Measurements from ENCODE around the gene PPARD.
"Not testable (repeated sequence)": the region's sequence is repeated elsewhere in the genome, so short reads cannot be mapped to it uniquely, and the experiment has no call there.

PPARD gene

GRCh38 chr6:35415065-35415891 is 72.9 kb downstream of the PPARD start:
- no peak overlapping the region for H3K9ac ChIP-seq (ENCODE audit: low read length)
- H3K4me1 ChIP-seq (ENCODE audit: control insufficient read depth, insufficient read depth, low read length) = peaks cover 4% of the 10 kb centered on the region
- peak overlapping the region; percentile 48 for H3K27ac ChIP-seq (ENCODE audit: low read depth, low read length)
- no peak overlapping the region for H3K4me3 ChIP-seq (ENCODE audit: low read length)
- peaks cover 18% of the 10 kb centered on the region for H3K36me3 ChIP-seq (ENCODE audit: control insufficient read depth, insufficient read depth, low read length)
- no peaks in the 10 kb centered on the region for H3K27me3 ChIP-seq (ENCODE audit: control insufficient read depth, insufficient read depth, low read length)

DNA sequence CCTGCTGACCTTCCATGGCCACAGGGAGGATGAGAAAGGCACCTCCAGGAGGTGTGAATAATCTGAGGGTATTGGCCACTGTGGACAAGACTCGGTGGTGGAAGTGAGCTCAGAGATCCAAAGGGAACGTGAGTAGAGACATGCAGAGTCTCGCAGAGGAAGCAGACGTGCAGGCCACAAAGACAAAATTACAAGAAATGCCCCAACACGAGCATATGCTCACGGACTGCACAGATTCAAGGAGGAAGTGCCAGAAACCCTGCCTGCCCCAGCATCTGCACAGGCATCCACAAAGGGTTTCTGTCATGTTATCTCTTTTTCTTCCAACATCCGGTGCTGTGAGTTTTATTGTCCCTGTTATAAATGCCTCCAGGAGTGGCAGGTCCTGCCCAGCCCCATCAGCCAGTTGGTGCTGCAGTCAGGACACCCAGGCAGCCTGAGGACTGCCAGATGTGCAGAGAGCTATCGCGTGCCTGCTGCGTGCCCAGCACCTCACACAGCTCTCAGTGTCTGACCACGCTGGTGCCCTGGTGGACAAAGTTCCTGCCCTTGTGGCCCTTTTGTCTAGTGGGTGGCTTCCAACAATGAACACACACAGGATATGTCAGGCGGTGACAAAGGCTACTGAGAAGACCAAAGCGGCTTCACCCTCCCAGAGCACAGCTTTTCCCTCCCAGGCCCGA is 75.8 kb downstream of the PPARD start:
- Histone ChIP-seq H3K4me1 (ENCODE audit: control insufficient read depth, insufficient read depth, low read length) (peaks cover 4% of the 10 kb centered on the region), H3K4me3 (ENCODE audit: low read length) (no peak overlapping the region), H3K9ac (ENCODE audit: low read length) (no peak overlapping the region), H3K27me3 (ENCODE audit: control insufficient read depth, insufficient read depth, low read length) (no peaks in the 10 kb centered on the region), H3K27ac (ENCODE audit: low read depth, low read length) (no peak overlapping the region), H3K36me3 (ENCODE audit: control insufficient read depth, insufficient read depth, low read length) (peaks cover 9% of the 10 kb centered on the region)

DNA sequence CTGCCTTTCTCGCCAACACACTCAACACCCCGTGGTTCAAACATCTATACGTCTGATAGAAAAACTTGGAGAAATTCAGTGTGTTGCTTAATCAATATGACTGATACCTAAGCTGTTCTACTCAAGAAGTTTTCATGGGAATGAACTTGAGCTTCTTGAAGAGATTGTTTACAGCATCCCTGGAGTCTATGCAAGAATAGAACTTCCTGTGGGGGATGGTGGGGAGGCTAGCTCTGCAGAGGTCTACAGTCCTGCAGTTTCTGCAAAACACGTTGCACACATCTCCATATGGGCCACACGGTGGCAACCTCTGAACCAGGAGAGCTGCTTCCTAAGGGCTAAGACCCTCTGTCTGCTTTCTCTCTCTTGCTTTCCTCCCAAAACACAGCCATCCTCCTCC is 77.1 kb downstream of the PPARD start:
- no peaks in the 10 kb centered on the region for H3K27me3 ChIP-seq (ENCODE audit: control insufficient read depth, insufficient read depth, low read length)
- H3K4me3 ChIP-seq (ENCODE audit: low read length) = no peak overlapping the region
- peaks cover 4% of the 10 kb centered on the region for H3K4me1 ChIP-seq (ENCODE audit: control insufficient read depth, insufficient read depth, low read length)
- peaks cover 12% of the 10 kb centered on the region for H3K36me3 ChIP-seq (ENCODE audit: control insufficient read depth, insufficient read depth, low read length)
- H3K9ac ChIP-seq (ENCODE audit: low read length) = no peak overlapping the region
- no peak overlapping the region for H3K27ac ChIP-seq (ENCODE audit: low read depth, low read length)

DNA sequence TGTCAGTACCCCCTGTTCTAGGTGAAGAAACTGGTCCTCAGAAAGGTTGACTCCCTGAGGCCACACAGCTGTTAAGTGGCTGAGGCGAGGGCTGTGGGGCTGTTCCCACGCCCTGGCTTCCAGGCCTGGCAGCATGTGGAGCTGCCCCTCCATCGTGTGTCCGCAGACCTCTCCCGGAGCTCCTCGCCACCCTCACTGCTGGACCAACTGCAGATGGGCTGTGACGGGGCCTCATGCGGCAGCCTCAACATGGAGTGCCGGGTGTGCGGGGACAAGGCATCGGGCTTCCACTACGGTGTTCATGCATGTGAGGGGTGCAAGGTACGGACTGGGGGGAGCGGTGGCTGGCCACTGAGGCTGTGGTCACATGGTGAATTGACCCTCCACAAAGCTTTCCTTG is 77.6 kb downstream of the PPARD start:
- Histone ChIP-seq H3K4me1 (ENCODE audit: control insufficient read depth, insufficient read depth, low read length) (peaks cover under 1% of the 10 kb centered on the region), H3K27ac (ENCODE audit: low read depth, low read length) (no peak overlapping the region), H3K27me3 (ENCODE audit: control insufficient read depth, insufficient read depth, low read length) (no peaks in the 10 kb centered on the region), H3K36me3 (ENCODE audit: control insufficient read depth, insufficient read depth, low read length) (peaks cover 16% of the 10 kb centered on the region), H3K9ac (ENCODE audit: low read length) (no peak overlapping the region), H3K4me3 (ENCODE audit: low read length) (no peak overlapping the region)

DNA sequence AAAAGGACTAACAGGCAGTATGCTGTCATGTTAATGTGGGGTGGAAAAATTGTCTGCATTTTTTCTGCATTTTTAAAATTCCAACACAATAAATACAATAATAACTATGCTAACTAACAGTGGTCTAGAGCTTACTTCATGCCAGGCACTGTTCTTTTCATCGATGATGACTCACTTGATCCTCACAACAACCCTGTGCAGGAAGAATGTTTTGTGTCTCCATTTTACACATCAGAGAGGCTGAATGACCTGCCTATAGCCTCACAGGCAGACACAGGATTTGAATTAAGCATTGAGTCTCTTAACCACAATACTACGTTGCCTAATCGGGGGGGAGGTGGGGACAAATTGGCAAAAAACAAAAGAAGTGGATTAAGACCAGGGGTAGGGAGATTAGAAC is 82.9 kb downstream of the PPARD start:
- Histone ChIP-seq H3K36me3 (ENCODE audit: control insufficient read depth, insufficient read depth, low read length) (peaks cover 18% of the 10 kb centered on the region), H3K4me1 (ENCODE audit: control insufficient read depth, insufficient read depth, low read length) (no peaks in the 10 kb centered on the region), H3K4me3 (ENCODE audit: low read length) (no peak overlapping the region), H3K27ac (ENCODE audit: low read depth, low read length) (no peak overlapping the region), H3K27me3 (ENCODE audit: control insufficient read depth, insufficient read depth, low read length) (no peaks in the 10 kb centered on the region), H3K9ac (ENCODE audit: low read length) (no peak overlapping the region)

DNA sequence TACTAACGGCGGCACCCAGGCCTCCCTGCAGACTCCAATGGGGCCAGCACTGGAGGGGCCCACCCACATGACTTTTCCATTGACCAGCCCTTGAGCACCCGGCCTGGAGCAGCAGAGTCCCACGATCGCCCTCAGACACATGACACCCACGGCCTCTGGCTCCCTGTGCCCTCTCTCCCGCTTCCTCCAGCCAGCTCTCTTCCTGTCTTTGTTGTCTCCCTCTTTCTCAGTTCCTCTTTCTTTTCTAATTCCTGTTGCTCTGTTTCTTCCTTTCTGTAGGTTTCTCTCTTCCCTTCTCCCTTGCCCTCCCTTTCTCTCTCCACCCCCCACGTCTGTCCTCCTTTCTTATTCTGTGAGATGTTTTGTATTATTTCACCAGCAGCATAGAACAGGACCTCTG is 83.7 kb downstream of the PPARD start:
- Histone ChIP-seq H3K27ac (ENCODE audit: low read depth, low read length) (no peak overlapping the region), H3K36me3 (ENCODE audit: control insufficient read depth, insufficient read depth, low read length) (peaks cover 17% of the 10 kb centered on the region), H3K9ac (ENCODE audit: low read length) (no peak overlapping the region), H3K27me3 (ENCODE audit: control insufficient read depth, insufficient read depth, low read length) (no peaks in the 10 kb centered on the region), H3K4me1 (ENCODE audit: control insufficient read depth, insufficient read depth, low read length) (no peaks in the 10 kb centered on the region), H3K4me3 (ENCODE audit: low read length) (no peak overlapping the region)

- H3K4me1 ChIP-seq (ENCODE audit: control insufficient read depth, insufficient read depth, low read length) = no peaks in the 10 kb centered on the region
- no peak overlapping the region for H3K27ac ChIP-seq (ENCODE audit: low read depth, low read length)
- no peak overlapping the region for H3K4me3 ChIP-seq (ENCODE audit: low read length)
- H3K9ac ChIP-seq (ENCODE audit: low read length) = no peak overlapping the region
- H3K27me3 ChIP-seq (ENCODE audit: control insufficient read depth, insufficient read depth, low read length) = no peaks in the 10 kb centered on the region
- H3K36me3 ChIP-seq (ENCODE audit: control insufficient read depth, insufficient read depth, low read length) = peaks cover 17% of the 10 kb centered on the region
These were observed 85.1 kb downstream of the PPARD start for GRCh38 chr6:35427435-35427834.

DNA sequence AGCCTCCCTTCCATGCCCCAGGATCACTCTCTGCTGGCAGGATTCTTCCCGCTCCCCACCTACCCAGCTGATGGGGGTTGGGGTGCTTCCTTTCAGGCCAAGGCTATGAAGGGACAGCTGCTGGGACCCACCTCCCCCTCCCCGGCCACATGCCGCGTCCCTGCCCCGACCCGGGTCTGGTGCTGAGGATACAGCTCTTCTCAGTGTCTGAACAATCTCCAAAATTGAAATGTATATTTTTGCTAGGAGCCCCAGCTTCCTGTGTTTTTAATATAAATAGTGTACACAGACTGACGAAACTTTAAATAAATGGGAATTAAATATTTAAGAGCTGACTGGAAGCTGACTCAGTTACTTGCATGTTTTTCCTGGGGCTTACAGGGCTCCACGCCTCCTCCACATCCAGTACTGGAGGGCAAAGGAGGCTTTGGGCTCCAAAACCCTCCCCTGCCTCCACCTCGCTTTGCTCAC is 85.5 kb downstream of the PPARD start:
- no peak overlapping the region for H3K4me3 ChIP-seq (ENCODE audit: low read length)
- H3K27me3 ChIP-seq (ENCODE audit: control insufficient read depth, insufficient read depth, low read length) = no peaks in the 10 kb centered on the region
- no peak overlapping the region for H3K27ac ChIP-seq (ENCODE audit: low read depth, low read length)
- no peak overlapping the region for H3K9ac ChIP-seq (ENCODE audit: low read length)
- peaks cover 17% of the 10 kb centered on the region for H3K36me3 ChIP-seq (ENCODE audit: control insufficient read depth, insufficient read depth, low read length)
- H3K4me1 ChIP-seq (ENCODE audit: control insufficient read depth, insufficient read depth, low read length) = no peaks in the 10 kb centered on the region

DNA sequence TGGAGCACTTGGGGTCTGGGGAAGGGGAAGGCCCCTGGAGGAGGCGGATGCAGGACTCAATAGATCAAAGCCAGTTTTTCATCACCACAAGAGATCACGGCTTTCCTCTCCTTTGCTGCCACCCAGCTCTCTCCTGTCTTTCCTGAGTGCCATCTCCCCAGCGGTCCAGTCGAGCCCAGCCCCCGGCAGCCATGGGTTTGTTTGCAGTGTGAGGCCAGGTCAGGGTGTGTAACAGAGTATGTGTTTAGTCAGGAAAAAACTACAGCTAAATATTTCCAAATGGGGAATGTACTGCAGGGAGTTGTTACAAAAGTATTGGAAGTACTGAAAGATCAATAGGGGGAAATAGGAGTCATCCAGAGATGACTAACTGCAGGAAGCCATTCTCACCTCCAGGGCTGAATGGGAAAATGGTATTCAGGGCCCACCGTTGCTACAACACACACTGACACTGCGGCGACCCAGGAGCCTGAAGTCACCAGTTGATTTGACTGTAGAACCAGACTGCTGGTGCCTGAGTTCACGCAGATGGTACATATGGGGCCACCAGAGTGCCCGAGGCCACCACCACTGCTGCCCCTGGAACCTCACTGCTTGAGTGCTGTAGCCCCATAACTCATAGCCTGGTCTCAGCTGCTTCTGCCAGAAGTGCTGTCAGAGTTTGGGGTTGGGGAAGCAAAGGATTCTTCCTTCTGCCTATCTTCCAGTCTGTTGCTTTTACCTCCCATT is 86.2 kb downstream of the PPARD start:
- Histone ChIP-seq H3K27me3 (ENCODE audit: control insufficient read depth, insufficient read depth, low read length) (no peaks in the 10 kb centered on the region), H3K27ac (ENCODE audit: low read depth, low read length) (no peak overlapping the region), H3K9ac (ENCODE audit: low read length) (no peak overlapping the region), H3K4me3 (ENCODE audit: low read length) (no peak overlapping the region), H3K4me1 (ENCODE audit: control insufficient read depth, insufficient read depth, low read length) (no peaks in the 10 kb centered on the region), H3K36me3 (ENCODE audit: control insufficient read depth, insufficient read depth, low read length) (peaks cover 17% of the 10 kb centered on the region)

DNA sequence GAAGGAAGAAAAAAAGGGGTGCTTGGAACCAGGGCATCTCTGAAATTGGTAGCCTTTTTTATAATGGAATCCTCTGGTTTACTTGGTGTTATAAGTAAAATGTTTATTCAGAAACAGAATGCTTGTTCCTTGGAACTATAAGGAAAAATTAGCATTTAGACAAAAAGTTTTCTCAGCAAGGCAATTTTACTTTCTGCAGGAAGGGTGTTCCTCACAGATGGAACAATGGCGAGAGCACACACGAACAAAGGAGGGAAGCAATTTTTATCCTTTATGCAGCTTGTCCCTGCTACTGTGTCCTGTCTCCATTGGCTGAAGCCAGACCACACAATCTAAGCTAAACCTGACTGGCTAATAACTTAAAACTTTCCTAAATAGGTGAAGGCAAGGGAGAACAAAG is 87.1 kb downstream of the PPARD start:
- H3K9ac ChIP-seq (ENCODE audit: low read length) = no peak overlapping the region
- no peak overlapping the region for H3K27ac ChIP-seq (ENCODE audit: low read depth, low read length)
- H3K4me1 ChIP-seq (ENCODE audit: control insufficient read depth, insufficient read depth, low read length) = no peaks in the 10 kb centered on the region
- H3K4me3 ChIP-seq (ENCODE audit: low read length) = no peak overlapping the region
- H3K36me3 ChIP-seq (ENCODE audit: control insufficient read depth, insufficient read depth, low read length) = peaks cover 12% of the 10 kb centered on the region
- H3K27me3 ChIP-seq (ENCODE audit: control insufficient read depth, insufficient read depth, low read length) = no peaks in the 10 kb centered on the region

- Histone ChIP-seq H3K27ac (ENCODE audit: low read depth, low read length) (no peak overlapping the region), H3K4me3 (ENCODE audit: low read length) (no peak overlapping the region), H3K9ac (ENCODE audit: low read length) (no peak overlapping the region), H3K27me3 (ENCODE audit: control insufficient read depth, insufficient read depth, low read length) (no peaks in the 10 kb centered on the region), H3K36me3 (ENCODE audit: control insufficient read depth, insufficient read depth, low read length) (no peaks in the 10 kb centered on the region), H3K4me1 (ENCODE audit: control insufficient read depth, insufficient read depth, low read length) (peaks cover 3% of the 10 kb centered on the region)
These were observed 89.9 kb downstream of the PPARD start for GRCh38 chr6:35432291-35432690.

DNA sequence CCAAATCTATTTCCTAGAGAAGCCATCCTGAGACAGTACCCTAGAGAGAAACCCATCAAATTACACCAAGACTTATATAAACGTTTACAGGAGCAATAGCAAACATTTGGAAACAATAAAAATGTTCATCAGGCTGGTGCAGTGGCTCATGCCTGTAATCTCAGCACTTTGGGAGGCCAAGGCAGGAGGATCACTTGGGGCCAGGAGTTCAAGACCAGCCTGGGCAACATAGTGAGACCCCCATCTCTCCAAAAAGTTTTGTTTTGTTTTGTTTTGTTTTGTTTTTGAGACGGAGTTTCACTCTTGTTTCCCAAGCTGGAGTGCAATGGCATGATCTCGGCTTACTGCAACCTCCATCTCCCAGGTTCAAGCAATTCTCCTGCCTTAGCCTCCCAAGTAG is 90.3 kb downstream of the PPARD start:
- H3K27me3 ChIP-seq (ENCODE audit: control insufficient read depth, insufficient read depth, low read length); H3K36me3 ChIP-seq (ENCODE audit: control insufficient read depth, insufficient read depth, low read length); H3K4me1 ChIP-seq (ENCODE audit: control insufficient read depth, insufficient read depth, low read length); H3K27ac ChIP-seq (ENCODE audit: low read depth, low read length); H3K4me3 ChIP-seq (ENCODE audit: low read length); H3K9ac ChIP-seq (ENCODE audit: low read length): not testable (repeated sequence)

All from rectal smooth muscle tissue (tissue), 1 donor.